ENCODE results near the gene NOTCH1. TPM values are rescaled to one million over a fixed set of nuclear protein-coding genes. Genes with fewer than 3 reads are reported as not detected.

NOTCH1 gene
- total RNA-seq, 1 donor from 2014 or later = 39.7 TPM

- no peak for TF ChIP-seq CTCF (conservative IDR thresholded peaks at IDR 0.05; ENCODE audit: low read depth, low read length)
- H3K4me3 ChIP-seq (ENCODE audit: low read depth, low read length) = no peak overlapping the region
- DNase-seq (ENCODE audit: low read depth) = no peak
Measured at GRCh38 chr9:136543280-136543679, 2.6 kb downstream of the NOTCH1 start.

DNA sequence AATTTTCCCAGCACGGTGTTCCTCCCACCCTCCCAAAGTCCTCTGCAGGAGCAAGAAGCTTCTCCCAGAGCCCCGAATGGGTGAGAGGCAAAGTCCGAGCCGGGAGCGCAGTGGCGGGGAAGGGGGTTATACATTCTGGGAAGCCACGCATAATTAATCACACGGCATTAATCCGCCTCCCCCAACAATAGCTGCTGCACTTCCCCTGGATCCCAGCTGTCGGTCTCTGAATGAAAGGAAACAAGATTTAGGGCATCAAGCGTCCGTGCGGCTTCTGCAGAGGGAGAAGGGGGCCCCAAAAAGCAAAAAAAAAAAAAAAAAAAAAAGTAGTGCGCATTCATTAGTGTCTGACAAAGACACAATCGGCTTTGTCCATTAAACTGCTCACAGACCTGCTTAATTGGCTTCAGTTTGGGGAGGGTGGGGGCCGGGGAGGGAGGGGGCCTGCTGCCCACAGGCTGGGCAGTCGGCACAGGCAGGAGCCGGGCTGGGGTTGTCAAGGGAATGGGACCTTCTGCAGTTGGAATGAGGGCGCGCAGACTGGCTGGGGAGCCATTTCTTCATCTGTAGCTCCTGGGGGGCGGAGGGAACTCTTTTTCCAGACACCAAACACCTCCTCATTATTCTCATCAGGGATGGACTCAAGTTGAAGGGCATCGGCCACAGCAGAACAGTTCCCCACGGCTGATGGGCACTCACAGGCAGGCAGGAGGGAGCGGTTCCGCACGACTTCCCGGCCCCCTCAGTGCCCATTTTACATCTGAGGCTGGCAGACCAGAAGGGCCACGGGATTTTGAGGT, 3.4 kb downstream of the NOTCH1 start:
- TF ChIP-seq CTCF (conservative IDR thresholded peaks at IDR 0.05; ENCODE audit: low read depth, low read length) = no peak

GRCh38 chr9:136541709-136542108, 4.1 kb downstream of the NOTCH1 start:
- no peak for TF ChIP-seq CTCF (conservative IDR thresholded peaks at IDR 0.05; ENCODE audit: low read depth, low read length)
- no peak overlapping the region for H3K4me3 ChIP-seq (ENCODE audit: low read depth, low read length)
- no peak for DNase-seq (ENCODE audit: low read depth)

More for the DNA sequence above, 3.4 kb downstream of the NOTCH1 start:
- no peak for DNase-seq (ENCODE audit: low read depth)
- no peak overlapping the region for H3K4me3 ChIP-seq (ENCODE audit: low read depth, low read length)

- H3K4me3 ChIP-seq (ENCODE audit: low read depth, low read length) = no peak overlapping the region
- no peak for TF ChIP-seq CTCF (conservative IDR thresholded peaks at IDR 0.05; ENCODE audit: low read depth, low read length)
- no peak for DNase-seq (ENCODE audit: low read depth)
Measured at GRCh38 chr9:136541179-136541578, 4.7 kb downstream of the NOTCH1 start.

- no peak for DNase-seq (ENCODE audit: low read depth)
- no peak overlapping the region for H3K4me3 ChIP-seq (ENCODE audit: low read depth, low read length)
- no peak for TF ChIP-seq CTCF (conservative IDR thresholded peaks at IDR 0.05; ENCODE audit: low read depth, low read length)
Measured at GRCh38 chr9:136539427-136540421, 6.1 kb downstream of the NOTCH1 start.

DNA sequence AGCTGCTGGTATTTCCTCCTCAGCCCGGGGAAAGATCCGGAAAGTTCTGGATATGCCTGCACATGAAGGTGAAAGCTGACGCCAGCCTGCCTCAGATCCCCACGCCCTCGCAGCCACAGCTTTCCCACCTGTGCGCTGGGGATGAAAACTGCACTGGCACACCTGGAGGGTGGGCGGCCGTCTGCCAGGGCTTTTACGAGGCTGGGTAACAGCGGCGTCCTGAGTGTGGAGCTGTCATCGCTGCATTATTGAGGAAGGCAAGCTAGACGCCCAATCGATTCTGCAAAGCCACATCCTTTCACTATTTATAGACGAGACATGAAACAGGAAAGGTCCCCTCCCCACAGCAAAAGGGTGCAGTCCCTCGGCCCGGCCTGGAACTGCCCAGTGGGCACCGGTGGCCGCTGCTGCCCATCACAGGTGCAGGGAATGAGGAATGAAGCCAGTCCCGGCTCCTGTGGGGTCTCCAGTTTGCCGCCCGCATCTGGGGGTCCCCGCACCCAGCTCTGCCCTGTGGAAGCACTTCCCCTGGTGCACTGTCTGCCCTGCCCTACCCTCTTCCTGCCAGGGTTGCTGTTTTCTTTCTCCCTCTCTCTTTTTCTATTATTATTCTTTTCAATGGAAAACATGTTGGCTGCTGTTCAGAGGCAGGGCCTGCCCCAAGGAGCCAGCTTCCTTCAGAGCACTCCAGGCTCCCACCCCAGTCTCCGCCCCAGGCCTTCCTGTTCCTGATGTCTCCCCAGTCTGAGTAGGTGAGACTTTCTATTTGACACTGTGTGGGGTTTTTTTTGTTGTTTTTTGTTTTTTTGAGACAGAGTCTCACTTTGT, 7.0 kb downstream of the NOTCH1 start:
- H3K4me3 ChIP-seq (ENCODE audit: low read depth, low read length) = no peak overlapping the region
- DNase-seq (ENCODE audit: low read depth) = no peak
- no peak for TF ChIP-seq CTCF (conservative IDR thresholded peaks at IDR 0.05; ENCODE audit: low read depth, low read length)
